Activated B cell treated with CpG ODN at 0.5 μM for 24 hours (primary cell): ENCODE measurements around the gene ATP6V0A1. TPM values are rescaled to one million over a fixed set of nuclear protein-coding genes. Genes with fewer than 3 reads are reported as not detected.
A peak's percentile ranks its signal among the peaks of the same experiment; 100 is the strongest.

Experiments
- ATAC-seq: fragments of 200-7000 bp; cut with Tn5 transposase; one replicate; pipeline ENCODE4 v1.10.0; 2021; ENCODE audit warnings: low read depth, mild to moderate bottlenecking, moderate library complexity
- CTCF ChIA-PET: fragments of 350-600 bp; sonication (Branson Sonifier 250); formaldehyde crosslinking; loops from one replicate; lab custom pipeline; 2021; ENCODE audit warnings: antibody characterized with exemption; lab: Charles Lee
- POLR2A ChIA-PET: fragments of 350-600 bp; sonication (Branson Sonifier 250); formaldehyde crosslinking; loops from one replicate; lab custom pipeline; 2021; ENCODE audit warnings: antibody characterized with exemption; lab: Charles Lee
- DNase-seq: peaks from one replicate; pipeline ENCODE4 v3.0.0; 2022
- H3K27ac Mint-ChIP-seq: one replicate; pipeline ENCODE4 v1.8.0; 2020; ENCODE audit warnings: mixed read lengths
- H3K27me3 Mint-ChIP-seq: one replicate; pipeline ENCODE4 v1.8.0; 2021; ENCODE audit warnings: mixed read lengths
- H3K36me3 Mint-ChIP-seq: one replicate; pipeline ENCODE4 v1.8.0; 2021; ENCODE audit warnings: low read depth, mixed read lengths
- H3K4me1 Mint-ChIP-seq: one replicate; pipeline ENCODE4 v1.8.0; 2021; ENCODE audit warnings: mixed read lengths
- H3K4me3 Mint-ChIP-seq: one replicate; pipeline ENCODE4 v1.8.0; 2020; ENCODE audit warnings: mild to moderate bottlenecking, mixed read lengths
- H3K9me3 Mint-ChIP-seq: one replicate; pipeline ENCODE4 v1.8.0; 2020; ENCODE audit warnings: mixed read lengths
- intact Hi-C: fragments of 100-400 bp; cut with micrococcal nuclease; formaldehyde crosslinking; loops from one replicate; pipeline ENCODE4 v1.15.1; 2024
- total RNA-seq: library from RNA; stranded (reverse); gene quantifications from 2 replicates; pipeline ENCODE4 v1.2.3, GENCODE V29; 2022
- TF ChIP-seq, protein P1 (sequence below): fragments of 200-600 bp; IDR thresholded peaks from one replicate; pipeline ENCODE4 v1.8.0; 2022; ENCODE audit warnings: antibody characterized with exemption, mild to moderate bottlenecking

The ATP6V0A1 gene
- total RNA-seq: 71.5 and 75.6 TPM in 2 replicates

DNA sequence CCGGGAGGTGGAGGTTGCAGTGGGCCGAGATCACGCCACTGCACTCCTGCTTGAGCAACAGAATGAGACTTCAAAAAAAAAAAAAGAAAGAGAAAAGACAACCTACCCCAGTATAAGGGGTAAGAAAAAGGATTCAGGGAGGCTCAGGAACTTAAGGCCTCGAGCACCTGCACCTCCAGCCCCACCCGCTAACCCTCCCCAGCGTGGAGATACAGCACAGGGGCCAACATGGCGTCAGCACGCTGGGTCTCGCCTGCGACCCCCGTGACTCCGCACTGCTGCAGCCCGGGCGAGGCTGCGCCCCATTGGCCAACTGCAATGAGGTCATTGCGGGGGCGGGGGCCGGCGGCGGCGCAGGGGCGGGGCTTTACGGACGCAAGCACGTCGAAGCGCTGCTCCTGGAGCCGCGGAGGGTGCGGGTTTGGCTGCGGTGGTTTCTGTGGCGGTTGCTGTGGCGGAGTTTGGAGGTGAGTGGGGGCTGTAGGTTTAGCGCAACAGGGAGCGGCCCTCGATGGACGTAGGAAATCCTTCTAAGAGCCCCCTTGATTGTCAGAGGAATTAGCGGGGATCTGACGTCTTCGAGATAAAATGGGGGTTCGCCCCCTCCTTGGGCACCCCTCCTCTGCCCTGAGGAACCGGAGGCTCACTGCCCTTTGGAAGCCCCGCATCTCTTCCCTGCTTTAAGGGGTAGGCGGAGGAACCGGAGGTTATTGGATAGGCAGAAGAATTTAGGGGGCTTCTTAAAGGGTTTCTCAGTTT lies at the start of gene ATP6V0A1:
ATP6V0A1 (plus strand) TSS at position 382 of the 759 bp plus-strand sequence. CDS start 2,017 bp downstream, outside the sequence.
- DNase-seq (peak; percentile 88), ATAC-seq (peak; percentile 87)
- H3K4me1 Mint-ChIP-seq: peaks cover 70% of the 10 kb centered on the region
- H3K27me3 Mint-ChIP-seq: no peaks in the 10 kb centered on the region
- peak within 1 kb of the TSS; percentile 98 for H3K4me3 Mint-ChIP-seq
- no peaks in the 10 kb centered on the region for H3K9me3 Mint-ChIP-seq
- ChIA-PET POLR2A (interaction anchor here (0.6 to 1.5 kb wide), 4 partner anchors 30 to 780 kb away, joined by 3 to 7 read pairs (median 4); partner anchors contain the start of gene STAT3), CTCF (interaction anchor here (1.0 to 2.6 kb wide), 2 partner anchors 17 to 31 kb away, joined by 3 to 13 read pairs; no protein-coding TSS in a partner anchor)
- TF ChIP-seq, protein P1, sequence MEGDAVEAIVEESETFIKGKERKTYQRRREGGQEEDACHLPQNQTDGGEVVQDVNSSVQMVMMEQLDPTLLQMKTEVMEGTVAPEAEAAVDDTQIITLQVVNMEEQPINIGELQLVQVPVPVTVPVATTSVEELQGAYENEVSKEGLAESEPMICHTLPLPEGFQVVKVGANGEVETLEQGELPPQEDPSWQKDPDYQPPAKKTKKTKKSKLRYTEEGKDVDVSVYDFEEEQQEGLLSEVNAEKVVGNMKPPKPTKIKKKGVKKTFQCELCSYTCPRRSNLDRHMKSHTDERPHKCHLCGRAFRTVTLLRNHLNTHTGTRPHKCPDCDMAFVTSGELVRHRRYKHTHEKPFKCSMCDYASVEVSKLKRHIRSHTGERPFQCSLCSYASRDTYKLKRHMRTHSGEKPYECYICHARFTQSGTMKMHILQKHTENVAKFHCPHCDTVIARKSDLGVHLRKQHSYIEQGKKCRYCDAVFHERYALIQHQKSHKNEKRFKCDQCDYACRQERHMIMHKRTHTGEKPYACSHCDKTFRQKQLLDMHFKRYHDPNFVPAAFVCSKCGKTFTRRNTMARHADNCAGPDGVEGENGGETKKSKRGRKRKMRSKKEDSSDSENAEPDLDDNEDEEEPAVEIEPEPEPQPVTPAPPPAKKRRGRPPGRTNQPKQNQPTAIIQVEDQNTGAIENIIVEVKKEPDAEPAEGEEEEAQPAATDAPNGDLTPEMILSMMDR: no peak
- H3K27ac Mint-ChIP-seq: peak within 1 kb of the TSS; percentile 95
- H3K36me3 Mint-ChIP-seq: peaks cover 39% of the 10 kb centered on the region
- intact Hi-C loops: loop anchor here (2.0 to 5.0 kb wide), 3 partner anchors 20 to 276 kb away; partner anchors contain the start of gene KCNH4

DNA sequence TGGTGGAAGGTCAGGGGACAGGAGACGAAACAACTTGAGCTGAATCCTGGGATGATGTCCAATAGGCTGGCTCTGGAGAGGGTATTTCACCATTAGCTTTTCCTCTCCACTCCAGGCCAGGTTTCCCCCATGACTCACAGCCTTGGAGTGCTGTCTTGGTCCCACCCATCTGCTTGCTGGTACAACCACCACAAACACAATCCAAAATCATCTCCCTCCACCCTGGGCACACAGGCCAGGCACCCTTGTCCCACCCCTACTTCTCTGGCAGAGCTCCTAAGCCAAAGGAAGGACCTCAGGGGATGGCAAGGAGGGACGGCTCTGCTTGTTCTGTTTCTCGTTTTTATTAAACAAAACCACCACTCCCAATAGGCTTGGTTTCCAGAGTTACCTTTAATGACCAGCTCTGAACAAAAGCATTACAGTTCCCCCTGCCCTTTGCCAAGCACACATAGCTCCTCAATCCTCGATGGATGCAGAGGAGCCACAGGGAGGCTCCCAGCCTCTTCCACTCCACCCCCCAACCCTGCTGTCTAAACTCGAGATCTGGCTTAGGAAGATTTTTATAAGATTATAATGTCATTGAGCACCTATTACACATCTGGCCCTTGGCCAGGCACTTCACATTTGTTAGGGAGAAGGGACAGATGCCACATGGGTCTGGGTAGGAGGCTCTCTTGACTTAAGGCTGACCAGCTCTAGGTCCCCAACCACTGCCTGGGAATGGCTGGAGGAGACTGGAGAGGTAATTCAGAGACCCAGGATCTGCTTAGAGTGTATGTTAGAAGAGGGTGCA lies 49.0 kb upstream of the ATP6V0A1 start:
- Mint-ChIP-seq H3K4me3 (no peak overlapping the region), H3K27me3 (no peaks in the 10 kb centered on the region), H3K4me1 (peaks cover 19% of the 10 kb centered on the region), H3K9me3 (no peaks in the 10 kb centered on the region), H3K27ac (no peak overlapping the region), H3K36me3 (no peaks in the 10 kb centered on the region)
- no peak for DNase-seq
- intact Hi-C loops: loop anchor here (5.0 kb wide), 1 partner anchor 227 kb away; the partner anchor contains the start of gene KCNH4
- ChIA-PET CTCF (interaction anchor here (0.9 to 11.8 kb wide), 2 partner anchors 88 to 98 kb away, joined by 3 to 202 read pairs; no protein-coding TSS in a partner anchor), POLR2A (interaction anchor here (0.8 kb wide), 1 partner anchor 200 kb away, joined by 3 read pairs; the partner anchor contains the start of gene TUBG1)
- ATAC-seq: no peak
- TF ChIP-seq, protein P1: no peak

GRCh38 chr17:42410319-42410685 lies 48.4 kb upstream of the ATP6V0A1 start:
- TF ChIP-seq, protein P1: no peak
- DNase-seq (no peak), ATAC-seq (no peak)
- no peak overlapping the region for H3K4me3 Mint-ChIP-seq
- POLR2A ChIA-PET: interaction anchor here (0.7 kb wide), 1 partner anchor 117 kb away, joined by 7 read pairs; no protein-coding TSS in a partner anchor
- peaks cover 25% of the 10 kb centered on the region for H3K4me1 Mint-ChIP-seq
- no peaks in the 10 kb centered on the region for H3K27me3 Mint-ChIP-seq
- CTCF ChIA-PET: interaction anchor here (0.7 to 11.8 kb wide), 4 partner anchors 89 to 117 kb away, joined by 3 to 202 read pairs (median 4); no protein-coding TSS in a partner anchor
- H3K9me3 Mint-ChIP-seq: no peaks in the 10 kb centered on the region
- no peak overlapping the region for H3K27ac Mint-ChIP-seq
- no peaks in the 10 kb centered on the region for H3K36me3 Mint-ChIP-seq
- intact Hi-C loops: no loop called here

- H3K27me3 Mint-ChIP-seq: no peaks in the 10 kb centered on the region
- no peak overlapping the region for H3K4me3 Mint-ChIP-seq
- no peaks in the 10 kb centered on the region for H3K9me3 Mint-ChIP-seq
- TF ChIP-seq, protein P1: no peak
- peaks cover 24% of the 10 kb centered on the region for H3K4me1 Mint-ChIP-seq
- ATAC-seq: no peak
- ChIA-PET POLR2A (no interaction called here), CTCF (no interaction called here)
- intact Hi-C loops: no loop called here
- no peak for DNase-seq
- H3K27ac Mint-ChIP-seq: no peak overlapping the region
- H3K36me3 Mint-ChIP-seq: no peaks in the 10 kb centered on the region
Observed at GRCh38 chr17:42411361-42411760, 47.3 kb upstream of the ATP6V0A1 start.
